ENCODE results near the gene MAP3K5. TPM values are rescaled to one million over a fixed set of nuclear protein-coding genes. Genes with fewer than 3 reads are reported as not detected.

Gene MAP3K5
- total RNA-seq, 2 experiments from 2014 or later: 18.3 to 19.8 TPM

Other genes starting within 250 kb of the MAP3K5 start
- under 1 TPM; 0.14 to 0.48 TPM for gene MAP7, start 242.1 kb downstream of the MAP3K5 start, total RNA-seq
- gene PEX7, start 30.1 kb upstream of the MAP3K5 start, total RNA-seq: 1 to 10 TPM; 3.0 to 3.7 TPM
- not detected for gene SLC35D3, start 129.8 kb upstream of the MAP3K5 start, total RNA-seq